Measurements from ENCODE around the gene NKD1. TPM values are rescaled to one million over a fixed set of nuclear protein-coding genes. Genes with fewer than 3 reads are reported as not detected.
A peak's percentile ranks its signal among the peaks of the same experiment; 100 is the strongest.

NKD1 gene
- total RNA-seq, 1 donor from 2014 or later: 1.7 TPM

GRCh38 chr16:50626868-50627267 is 78.7 kb downstream of the NKD1 start:
- no peaks in the 10 kb centered on the region for H3K9me3 ChIP-seq
- no peak for DNase-seq (ENCODE audit: extremely low spot score in 2 of 2)
- intact Hi-C loops (cut with DNase I): loop anchor here (10.0 kb wide), 1 partner anchor 252 kb away; no protein-coding TSS in a partner anchor
- TF ChIP-seq POLR2A (IDR thresholded peaks at IDR 0.05) (no peak), POLR2AphosphoS5 (IDR thresholded peaks at IDR 0.05; ENCODE audit: insufficient read depth in 1 of 2, low read depth in 1 of 2) (no peak), CTCF (IDR thresholded peaks at IDR 0.05) (no peak)
- no peaks in the 10 kb centered on the region for H3K36me3 ChIP-seq
- H3K27me3 ChIP-seq: no peaks in the 10 kb centered on the region
- H3K4me1 ChIP-seq: peaks cover 14% of the 10 kb centered on the region
- no peak overlapping the region for H3K4me3 ChIP-seq
- H3K27ac ChIP-seq: no peak overlapping the region

- intact Hi-C loops (cut with DNase I): loop anchor here (10.0 kb wide), 1 partner anchor 253 kb away; no protein-coding TSS in a partner anchor
- Histone ChIP-seq H3K4me1 (peaks cover 14% of the 10 kb centered on the region), H3K27me3 (no peaks in the 10 kb centered on the region), H3K9me3 (no peaks in the 10 kb centered on the region), H3K27ac (no peak overlapping the region), H3K36me3 (no peaks in the 10 kb centered on the region), H3K4me3 (no peak overlapping the region)
- DNase-seq (ENCODE audit: extremely low spot score in 2 of 2): no peak
- TF ChIP-seq POLR2A (IDR thresholded peaks at IDR 0.05): no peak
- TF ChIP-seq POLR2AphosphoS5 (IDR thresholded peaks at IDR 0.05; ENCODE audit: insufficient read depth in 1 of 2, low read depth in 1 of 2): peak in 1 of 2 donors; percentile 17
- TF ChIP-seq CTCF (IDR thresholded peaks at IDR 0.05): peak in 1 of 3 experiments; percentile 50
Measured at GRCh38 chr16:50627419-50627818, 79.2 kb downstream of the NKD1 start.

- Histone ChIP-seq H3K27me3 (no peaks in the 10 kb centered on the region), H3K4me3 (no peak overlapping the region), H3K27ac (no peak overlapping the region), H3K4me1 (peaks cover 14% of the 10 kb centered on the region), H3K36me3 (no peaks in the 10 kb centered on the region), H3K9me3 (no peaks in the 10 kb centered on the region)
- DNase-seq (ENCODE audit: extremely low spot score in 2 of 2): no peak
- intact Hi-C loops (cut with DNase I): loop anchor here (10.0 kb wide), 1 partner anchor 253 kb away; no protein-coding TSS in a partner anchor
- no peak for TF ChIP-seq POLR2AphosphoS5 (IDR thresholded peaks at IDR 0.05; ENCODE audit: insufficient read depth in 1 of 2, low read depth in 1 of 2)
- TF ChIP-seq POLR2A (IDR thresholded peaks at IDR 0.05): no peak
- no peak for TF ChIP-seq CTCF (IDR thresholded peaks at IDR 0.05)
Measured at GRCh38 chr16:50628156-50628802, 80.1 kb downstream of the NKD1 start.

GRCh38 chr16:50629334-50629733 is 81.1 kb downstream of the NKD1 start:
- no peak overlapping the region for H3K27ac ChIP-seq
- no peaks in the 10 kb centered on the region for H3K27me3 ChIP-seq
- TF ChIP-seq POLR2AphosphoS5 (IDR thresholded peaks at IDR 0.05; ENCODE audit: insufficient read depth in 1 of 2, low read depth in 1 of 2): no peak
- TF ChIP-seq POLR2A (IDR thresholded peaks at IDR 0.05): no peak
- TF ChIP-seq CTCF (IDR thresholded peaks at IDR 0.05): no peak
- DNase-seq (ENCODE audit: extremely low spot score in 2 of 2): no peak
- intact Hi-C loops (cut with DNase I): loop anchor here (10.0 kb wide), 1 partner anchor 255 kb away; no protein-coding TSS in a partner anchor
- peaks cover 14% of the 10 kb centered on the region for H3K4me1 ChIP-seq
- H3K4me3 ChIP-seq: no peak overlapping the region
- no peaks in the 10 kb centered on the region for H3K9me3 ChIP-seq
- no peaks in the 10 kb centered on the region for H3K36me3 ChIP-seq

GRCh38 chr16:50630394-50631020 is 82.3 kb downstream of the NKD1 start:
- Histone ChIP-seq H3K27ac (no peak overlapping the region), H3K36me3 (no peaks in the 10 kb centered on the region), H3K4me3 (no peak overlapping the region), H3K9me3 (no peaks in the 10 kb centered on the region), H3K27me3 (no peaks in the 10 kb centered on the region), H3K4me1 (peaks cover 14% of the 10 kb centered on the region)
- TF ChIP-seq CTCF (IDR thresholded peaks at IDR 0.05): no peak
- TF ChIP-seq POLR2A (IDR thresholded peaks at IDR 0.05): no peak
- TF ChIP-seq POLR2AphosphoS5 (IDR thresholded peaks at IDR 0.05; ENCODE audit: insufficient read depth in 1 of 2, low read depth in 1 of 2): no peak
- intact Hi-C loops (cut with DNase I): loop anchor here (5.0 kb wide), 1 partner anchor 78 kb away; no protein-coding TSS in a partner anchor
- DNase-seq (ENCODE audit: extremely low spot score in 2 of 2): no peak

Data from vagina (tissue), 2 donors.